Activated T-helper 2 cell treated with anti-CD3 and anti-CD28 coated beads, Interferon-gamma antibody, Interleukin-2, Interleukin-4, amounts not matched to agents 10 μg/mL and 5 μg/mL and 100 μg/mL, durations not matched to agents 14 hours and 24 hours and 36 hours (primary cell): ENCODE measurements around the gene GRID1. TPM values are rescaled to one million over a fixed set of nuclear protein-coding genes. Genes with fewer than 3 reads are reported as not detected.

Source experiments
- DNase-seq: peaks from one replicate; pipeline ENCODE4 v3.0.0; 2021; ENCODE audit warnings: low spot score
- H3K27ac Mint-ChIP-seq: one replicate; pipeline ENCODE4 v1.8.0; 2021; ENCODE audit warnings: mixed read lengths
- H3K27me3 Mint-ChIP-seq: one replicate; pipeline ENCODE4 v1.8.0; 2021; ENCODE audit warnings: low read depth, mixed read lengths
- H3K36me3 Mint-ChIP-seq: one replicate; pipeline ENCODE4 v1.8.0; 2021; ENCODE audit warnings: low read depth, mixed read lengths
- H3K4me1 Mint-ChIP-seq: one replicate; pipeline ENCODE4 v1.8.0; 2021; ENCODE audit warnings: low read depth, mixed read lengths
- H3K4me3 Mint-ChIP-seq: one replicate; pipeline ENCODE4 v1.8.0; 2021; ENCODE audit warnings: low read depth, mild to moderate bottlenecking, moderate library complexity, mixed read lengths
- H3K9me3 Mint-ChIP-seq: one replicate; pipeline ENCODE4 v1.8.0; 2021; ENCODE audit warnings: mixed read lengths
- intact Hi-C: fragments of 100-400 bp; cut with micrococcal nuclease; formaldehyde crosslinking; loops from one replicate; pipeline ENCODE4 v1.15.1; 2023
- total RNA-seq: library from RNA; stranded (reverse); gene quantifications from 2 replicates; pipeline ENCODE4 v1.2.3, GENCODE V29; 2022

GRID1 gene
- total RNA-seq, 1 donor from 2014 or later, result not detected

DNA sequence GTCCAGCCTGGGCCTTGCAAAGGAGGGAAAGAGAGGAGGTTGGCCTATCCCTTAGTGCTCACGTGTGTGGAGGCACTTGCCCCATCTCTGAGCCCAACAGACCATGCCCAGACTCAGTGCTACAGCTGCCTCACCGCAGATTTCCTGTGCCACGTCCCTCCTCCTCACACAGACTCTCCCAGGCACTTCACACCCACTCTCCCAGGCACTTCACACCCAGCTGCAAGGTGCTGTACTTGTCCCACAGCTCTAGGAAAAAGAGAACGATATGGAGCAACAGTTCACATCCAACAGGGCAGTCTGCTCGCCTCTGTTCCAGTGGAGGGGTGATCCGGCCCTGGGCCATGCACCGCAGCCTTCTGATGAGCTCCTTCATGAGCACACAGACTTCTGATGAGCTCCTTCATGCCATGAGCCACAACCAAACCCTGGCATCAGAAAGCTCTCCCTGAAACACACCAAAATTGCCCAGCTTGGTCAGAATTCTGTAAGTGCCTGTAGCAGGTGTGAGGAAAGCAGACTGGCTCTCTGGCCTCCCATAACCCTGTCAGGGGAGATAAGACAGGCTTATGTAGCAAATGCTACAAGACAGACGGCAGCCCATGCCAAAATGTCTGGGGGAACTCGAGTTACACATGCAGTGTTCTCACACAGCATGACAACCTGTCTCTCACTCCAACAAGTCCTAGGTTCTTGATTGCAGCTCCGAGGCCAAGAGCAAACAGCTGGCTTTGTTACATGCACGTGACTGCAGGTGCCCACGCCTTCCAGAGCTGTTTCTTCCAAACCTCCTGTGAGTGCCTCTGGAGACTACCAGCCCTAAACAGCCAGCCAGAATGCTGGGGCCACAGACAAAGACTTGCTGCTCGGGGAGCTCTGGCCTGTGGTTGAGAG is 348.5 kb downstream of the GRID1 start:
- intact Hi-C loops, result no loop called here
- Mint-ChIP-seq H3K27ac (no peak overlapping the region), H3K36me3 (no peaks in the 10 kb centered on the region), H3K27me3 (no peaks in the 10 kb centered on the region), H3K4me3 (no peak overlapping the region), H3K9me3 (no peaks in the 10 kb centered on the region), H3K4me1 (no peaks in the 10 kb centered on the region)
- no peak for DNase-seq

- Mint-ChIP-seq H3K4me3 (no peak overlapping the region), H3K9me3 (no peaks in the 10 kb centered on the region), H3K27ac (no peak overlapping the region), H3K27me3 (peaks cover 8% of the 10 kb centered on the region), H3K4me1 (no peaks in the 10 kb centered on the region), H3K36me3 (no peaks in the 10 kb centered on the region)
- DNase-seq, result no peak
- intact Hi-C loops, result no loop called here
These were observed 353.0 kb downstream of the GRID1 start for GRCh38 chr10:86013568-86013967.

DNA sequence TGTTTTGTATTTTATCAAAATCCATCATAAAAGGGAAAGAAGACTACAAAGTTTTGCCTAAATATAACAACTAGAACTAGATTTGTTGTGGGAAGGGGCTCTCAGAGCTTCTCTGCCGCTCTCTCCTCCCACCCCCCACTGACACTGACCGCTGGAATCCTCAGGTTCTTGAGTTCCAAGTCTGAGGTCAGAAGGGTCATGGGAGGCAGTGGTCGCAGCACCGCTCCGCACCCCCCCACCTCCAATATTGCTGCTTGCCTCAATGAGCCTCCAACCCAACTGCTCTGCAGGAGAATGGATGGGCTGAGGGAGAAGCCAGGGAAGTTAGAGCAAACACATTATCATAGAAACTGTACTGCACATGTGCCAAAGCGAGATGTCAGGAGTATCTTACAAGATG is 359.4 kb downstream of the GRID1 start:
- intact Hi-C loops, result no loop called here
- no peak for DNase-seq
- Mint-ChIP-seq H3K27me3 (peaks cover 13% of the 10 kb centered on the region), H3K27ac (no peak overlapping the region), H3K9me3 (no peaks in the 10 kb centered on the region), H3K4me1 (no peaks in the 10 kb centered on the region), H3K4me3 (no peak overlapping the region), H3K36me3 (no peaks in the 10 kb centered on the region)

DNA sequence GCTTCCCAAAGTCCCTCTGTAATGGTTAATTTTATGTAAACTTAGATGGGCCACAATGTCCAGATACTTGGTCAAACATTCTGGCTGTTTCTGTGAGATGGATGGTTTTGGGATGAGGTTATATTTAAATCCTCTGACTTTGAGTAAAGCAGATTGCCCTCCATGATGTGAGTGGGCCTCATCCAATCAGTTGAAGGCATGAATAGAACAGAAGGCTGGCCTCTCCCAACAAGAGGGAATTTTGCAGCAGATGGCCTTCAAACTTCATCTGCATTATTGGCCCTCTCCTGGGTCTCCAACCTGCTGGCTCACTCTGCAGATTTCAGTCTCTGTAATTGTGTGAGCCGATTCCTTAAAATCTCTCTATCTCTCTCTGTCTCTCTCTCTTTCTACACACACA is 362.3 kb downstream of the GRID1 start:
- Mint-ChIP-seq H3K4me3 (no peak overlapping the region), H3K4me1 (no peaks in the 10 kb centered on the region), H3K27ac (no peak overlapping the region), H3K36me3 (no peaks in the 10 kb centered on the region), H3K9me3 (no peaks in the 10 kb centered on the region), H3K27me3 (peaks cover 20% of the 10 kb centered on the region)
- intact Hi-C loops, result no loop called here
- DNase-seq, result no peak

DNA sequence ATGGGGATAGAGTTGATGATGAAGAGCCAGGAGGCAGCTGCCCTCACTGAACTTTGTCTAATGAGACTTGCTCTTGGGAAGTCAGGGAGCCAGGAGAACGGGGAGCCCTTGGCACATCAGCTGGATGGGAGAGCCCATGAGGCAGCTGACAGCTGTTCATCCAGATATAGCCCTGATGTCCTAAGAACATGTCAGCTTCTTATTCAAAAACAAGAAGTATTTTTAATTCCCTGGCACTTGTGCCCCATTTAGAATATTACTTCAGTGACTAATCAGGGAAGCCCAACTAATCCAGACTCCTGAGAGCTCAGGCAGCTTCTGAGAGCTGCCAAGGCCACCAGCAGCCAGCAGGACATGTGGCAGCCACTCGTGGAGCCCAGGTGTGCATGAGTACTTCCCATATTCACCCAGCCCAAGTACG is 363.4 kb downstream of the GRID1 start:
- Mint-ChIP-seq H3K4me1 (no peaks in the 10 kb centered on the region), H3K27me3 (peaks cover 23% of the 10 kb centered on the region)

DNA sequence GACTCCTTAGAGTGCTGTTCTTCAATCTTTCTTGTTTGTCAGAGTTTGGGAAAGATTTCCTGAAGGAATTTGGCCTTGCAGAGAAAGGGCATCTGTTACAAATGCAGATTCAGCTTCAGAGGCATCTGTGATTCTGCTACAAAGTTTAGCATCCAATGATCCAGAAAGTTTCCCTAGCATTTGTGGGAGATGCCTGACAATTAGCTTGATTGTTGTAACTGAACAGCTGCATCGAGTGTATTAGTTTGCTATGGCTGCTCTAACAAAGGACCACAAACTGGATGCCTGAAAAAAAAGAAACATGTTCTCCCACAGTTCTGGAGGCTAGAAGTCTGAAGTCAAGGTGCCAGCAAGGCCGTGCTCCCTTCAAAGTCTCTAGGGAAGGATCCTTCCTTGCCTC is 365.1 kb downstream of the GRID1 start:
- DNase-seq, result no peak
- peaks cover 26% of the 10 kb centered on the region for H3K27me3 Mint-ChIP-seq
- no peak overlapping the region for H3K27ac Mint-ChIP-seq
- H3K4me3 Mint-ChIP-seq, result no peak overlapping the region
- intact Hi-C loops, result no loop called here
- no peaks in the 10 kb centered on the region for H3K36me3 Mint-ChIP-seq
- no peaks in the 10 kb centered on the region for H3K9me3 Mint-ChIP-seq
- no peaks in the 10 kb centered on the region for H3K4me1 Mint-ChIP-seq

More for the DNA sequence above, 363.4 kb downstream of the GRID1 start:
- Mint-ChIP-seq H3K4me3 (no peak overlapping the region), H3K27ac (no peak overlapping the region), H3K36me3 (no peaks in the 10 kb centered on the region), H3K9me3 (no peaks in the 10 kb centered on the region)
- intact Hi-C loops, result no loop called here
- DNase-seq, result no peak

DNA sequence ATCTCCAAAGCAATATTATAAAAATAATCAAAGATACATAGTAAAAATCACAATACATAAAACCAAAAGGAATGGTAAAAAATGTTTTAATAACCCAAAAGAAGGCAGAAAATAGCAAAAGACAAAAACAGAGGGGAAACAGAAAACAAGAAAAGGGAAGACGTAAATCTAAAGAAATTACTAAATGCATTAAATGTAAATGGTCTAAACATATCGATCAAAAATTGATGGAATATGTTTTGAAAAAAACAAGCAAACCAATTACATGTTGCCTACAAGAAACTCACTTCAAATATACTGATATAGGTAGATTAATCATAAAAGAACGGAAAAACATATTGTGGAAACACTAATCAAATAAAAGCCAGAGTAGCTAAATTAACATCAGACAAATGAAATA is 369.1 kb downstream of the GRID1 start:
- Mint-ChIP-seq H3K9me3 (no peaks in the 10 kb centered on the region), H3K27me3 (peaks cover 26% of the 10 kb centered on the region), H3K27ac (no peak overlapping the region), H3K4me3 (no peak overlapping the region), H3K36me3 (no peaks in the 10 kb centered on the region), H3K4me1 (no peaks in the 10 kb centered on the region)
- DNase-seq, result no peak
- intact Hi-C loops, result loop anchor here (5.0 kb wide), 1 partner anchor 380 kb away; no protein-coding TSS in a partner anchor

GRCh38 chr10:85995791-85996190 is 370.8 kb downstream of the GRID1 start:
- no peaks in the 10 kb centered on the region for H3K36me3 Mint-ChIP-seq
- H3K4me3 Mint-ChIP-seq, result no peak overlapping the region
- intact Hi-C loops, result loop anchor here (5.0 kb wide), 1 partner anchor 382 kb away; no protein-coding TSS in a partner anchor
- peaks cover 22% of the 10 kb centered on the region for H3K27me3 Mint-ChIP-seq
- H3K27ac Mint-ChIP-seq, result no peak overlapping the region
- H3K4me1 Mint-ChIP-seq, result no peaks in the 10 kb centered on the region
- no peak for DNase-seq
- no peaks in the 10 kb centered on the region for H3K9me3 Mint-ChIP-seq

DNA sequence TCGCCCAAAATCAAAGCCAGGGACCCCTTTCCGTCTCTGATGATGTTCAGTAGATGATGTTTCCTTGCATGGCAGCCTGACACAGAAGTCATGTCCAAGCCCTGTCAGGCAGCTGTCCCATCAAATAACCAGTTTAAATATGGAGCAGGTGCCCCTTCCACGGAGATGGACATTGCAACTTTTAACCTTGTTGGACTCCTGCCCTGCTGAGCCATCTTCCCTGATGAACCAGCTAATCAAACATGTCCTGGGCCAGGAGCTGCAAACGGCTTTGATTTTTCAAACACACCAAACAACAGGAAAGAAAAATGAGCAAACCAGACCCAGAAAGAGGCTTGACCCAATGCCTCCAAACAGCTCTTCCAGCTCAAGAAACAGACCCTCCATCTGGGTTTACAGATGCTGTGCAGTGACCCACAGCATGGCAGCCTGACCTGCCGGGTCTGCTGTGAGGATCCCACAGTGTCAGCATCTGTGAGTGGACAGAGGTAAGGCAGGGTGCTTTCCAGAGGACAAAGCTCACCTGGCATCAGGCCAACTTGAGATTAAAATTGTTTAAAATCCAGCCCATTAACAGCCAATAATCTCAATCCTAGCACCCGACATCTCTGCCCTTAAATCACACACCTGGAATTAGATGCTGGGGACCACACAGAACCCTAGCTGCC is 372.6 kb downstream of the GRID1 start:
- no peaks in the 10 kb centered on the region for H3K4me1 Mint-ChIP-seq
- no peak overlapping the region for H3K4me3 Mint-ChIP-seq
- DNase-seq, result no peak
- no peak overlapping the region for H3K27ac Mint-ChIP-seq
- H3K9me3 Mint-ChIP-seq, result no peaks in the 10 kb centered on the region
- peaks cover 11% of the 10 kb centered on the region for H3K27me3 Mint-ChIP-seq
- H3K36me3 Mint-ChIP-seq, result no peaks in the 10 kb centered on the region
- intact Hi-C loops, result no loop called here

- no peak for DNase-seq
- Mint-ChIP-seq H3K4me1 (no peaks in the 10 kb centered on the region), H3K36me3 (no peaks in the 10 kb centered on the region), H3K4me3 (no peak overlapping the region), H3K9me3 (no peaks in the 10 kb centered on the region), H3K27me3 (peaks cover 11% of the 10 kb centered on the region), H3K27ac (no peak overlapping the region)
- intact Hi-C loops, result no loop called here
These were observed 373.5 kb downstream of the GRID1 start for GRCh38 chr10:85993140-85993539.

DNA sequence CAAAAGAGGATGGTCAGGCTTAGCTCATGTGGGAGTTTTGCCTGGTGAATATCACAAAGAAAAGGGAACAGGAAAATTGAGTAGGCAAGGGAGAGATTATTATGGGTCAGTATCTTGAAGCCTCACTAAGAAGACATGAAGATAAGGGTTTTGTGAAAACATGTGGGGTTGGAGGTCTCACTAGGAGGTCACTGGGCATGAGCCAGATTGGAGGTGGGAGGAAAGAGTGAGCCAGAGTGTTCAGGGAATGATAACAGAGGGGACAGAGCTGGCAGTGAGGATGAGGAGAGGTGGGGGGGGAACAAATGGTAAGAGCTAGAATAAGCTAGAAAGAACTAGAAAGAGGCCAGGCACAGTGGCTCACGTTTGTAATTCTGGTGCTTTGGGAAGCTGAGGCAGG is 374.3 kb downstream of the GRID1 start:
- no peak overlapping the region for H3K27ac Mint-ChIP-seq
- no peak overlapping the region for H3K4me3 Mint-ChIP-seq
- H3K27me3 Mint-ChIP-seq, result peaks cover 7% of the 10 kb centered on the region
- intact Hi-C loops, result no loop called here
- DNase-seq, result no peak
- H3K36me3 Mint-ChIP-seq, result no peaks in the 10 kb centered on the region
- H3K4me1 Mint-ChIP-seq, result no peaks in the 10 kb centered on the region
- H3K9me3 Mint-ChIP-seq, result no peaks in the 10 kb centered on the region

DNA sequence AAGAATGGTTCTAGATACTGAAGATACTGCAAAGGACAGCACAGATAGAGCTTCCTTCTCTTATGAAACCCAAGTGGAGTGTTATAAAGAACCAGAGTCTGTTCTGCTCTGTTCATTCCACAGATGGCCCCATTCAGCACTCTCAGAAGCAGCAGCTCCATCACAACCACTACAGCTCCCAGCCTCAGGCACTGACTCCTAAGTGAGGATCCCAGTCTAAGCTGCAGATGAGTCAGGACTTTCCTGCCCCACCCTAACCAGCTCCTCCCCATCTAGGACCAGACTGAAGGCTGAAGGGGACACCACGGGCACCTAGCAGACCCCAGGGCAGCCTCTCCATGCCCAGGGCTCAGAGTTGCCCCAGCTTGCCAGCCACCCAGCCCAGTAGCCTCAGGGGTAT is 379.8 kb downstream of the GRID1 start:
- H3K9me3 Mint-ChIP-seq, result no peaks in the 10 kb centered on the region
- H3K27ac Mint-ChIP-seq, result no peak overlapping the region
- no peaks in the 10 kb centered on the region for H3K4me1 Mint-ChIP-seq
- no peak overlapping the region for H3K4me3 Mint-ChIP-seq
- intact Hi-C loops, result no loop called here
- peaks cover 3% of the 10 kb centered on the region for H3K27me3 Mint-ChIP-seq
- no peaks in the 10 kb centered on the region for H3K36me3 Mint-ChIP-seq
- DNase-seq, result no peak

GRCh38 chr10:85983051-85983450 is 383.5 kb downstream of the GRID1 start:
- Mint-ChIP-seq H3K4me1 (no peaks in the 10 kb centered on the region), H3K4me3 (no peak overlapping the region), H3K9me3 (no peaks in the 10 kb centered on the region), H3K36me3 (no peaks in the 10 kb centered on the region), H3K27me3 (no peaks in the 10 kb centered on the region), H3K27ac (no peak overlapping the region)
- DNase-seq, result no peak
- intact Hi-C loops, result no loop called here
